Umbilical cord (tissue), 2 donors: ENCODE data around the gene SWT1. TPM values are rescaled to one million over a fixed set of nuclear protein-coding genes. Genes with fewer than 3 reads are reported as not detected.
"Not testable (repeated sequence)": the region's sequence is repeated elsewhere in the genome, so short reads cannot be mapped to it uniquely, and the experiment has no call there.

ENCODE experiments used
- DNase-seq: peaks from one replicate; pipeline ENCODE4 v3.0.0-alpha.2; 2015; ENCODE audit warnings: low spot score
- total RNA-seq: library from RNA; depleted of rRNA; stranded (reverse); fragments of >200 nt; gene quantifications from one replicate; pipeline ENCODE4 v1.2.3, GENCODE V29; 2014; ENCODE audit warnings: low replicate concordance; ENCODE audit not compliant: insufficient read depth

SWT1 gene
- total RNA-seq, 1 donor from 2014 or later: 22.9 TPM

GRCh38 chr1:185162491-185162890 is 5.5 kb downstream of the SWT1 start:
- no peak for DNase-seq

GRCh38 chr1:185166106-185166505 is 9.1 kb downstream of the SWT1 start:
- DNase-seq: no peak

- DNase-seq: peak; percentile 78
Observed at GRCh38 chr1:185170291-185170848, 13.4 kb downstream of the SWT1 start.

GRCh38 chr1:185193756-185194155 is 36.8 kb downstream of the SWT1 start:
- no peak for DNase-seq

- DNase-seq: not testable (repeated sequence)
Observed at GRCh38 chr1:185198712-185199111, 41.7 kb downstream of the SWT1 start.

DNA sequence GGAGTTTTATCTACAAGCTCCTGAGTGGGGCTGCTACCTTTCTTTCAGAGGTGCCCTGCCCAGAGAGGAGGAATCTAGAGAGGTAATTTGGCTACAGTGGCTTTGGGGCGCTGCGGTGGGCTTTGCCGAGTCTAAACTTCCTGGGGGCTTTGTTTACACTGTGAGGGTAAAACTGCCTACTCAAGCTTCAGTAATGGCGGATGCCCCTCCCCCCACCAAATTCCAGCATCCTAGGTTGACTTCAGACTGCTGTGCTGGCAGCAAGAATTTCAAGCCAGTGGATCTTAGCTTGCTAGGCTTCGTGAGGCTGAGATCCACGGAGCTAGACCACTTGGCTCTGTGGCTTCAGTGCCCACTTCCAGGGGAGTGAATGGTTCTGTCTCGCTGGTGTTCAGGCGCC is 43.9 kb downstream of the SWT1 start:
- DNase-seq: no peak

GRCh38 chr1:185207170-185207569 is 50.2 kb downstream of the SWT1 start:
- DNase-seq: no peak

DNA sequence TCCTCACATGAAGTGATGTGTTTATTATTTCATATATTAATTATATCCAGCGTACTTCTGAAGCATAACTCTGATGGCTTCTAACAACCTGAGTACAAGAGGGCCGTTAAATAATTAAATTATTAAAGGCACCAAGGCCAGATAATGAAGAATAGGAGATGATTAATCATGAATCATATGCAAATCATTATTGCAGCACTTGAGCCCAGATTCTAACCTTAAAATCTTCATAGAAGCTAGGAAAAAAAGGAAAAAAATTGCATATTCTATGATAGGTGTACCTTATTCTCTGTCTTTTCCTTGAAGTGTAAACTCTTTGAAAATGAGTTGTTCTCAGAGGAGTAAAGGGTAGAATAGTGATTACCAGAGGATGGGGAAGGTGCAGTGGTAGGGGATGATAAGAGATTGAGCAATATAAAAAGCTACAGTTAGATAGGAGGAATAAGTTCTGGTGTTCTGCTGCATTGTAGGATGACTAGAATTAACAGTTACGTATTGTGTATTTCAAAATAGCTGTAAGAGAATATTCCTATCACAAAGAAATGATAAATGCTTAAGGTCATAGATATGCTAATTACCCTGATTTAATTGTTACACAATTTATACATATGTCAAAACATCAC is 51.1 kb downstream of the SWT1 start:
- DNase-seq: no peak

DNA sequence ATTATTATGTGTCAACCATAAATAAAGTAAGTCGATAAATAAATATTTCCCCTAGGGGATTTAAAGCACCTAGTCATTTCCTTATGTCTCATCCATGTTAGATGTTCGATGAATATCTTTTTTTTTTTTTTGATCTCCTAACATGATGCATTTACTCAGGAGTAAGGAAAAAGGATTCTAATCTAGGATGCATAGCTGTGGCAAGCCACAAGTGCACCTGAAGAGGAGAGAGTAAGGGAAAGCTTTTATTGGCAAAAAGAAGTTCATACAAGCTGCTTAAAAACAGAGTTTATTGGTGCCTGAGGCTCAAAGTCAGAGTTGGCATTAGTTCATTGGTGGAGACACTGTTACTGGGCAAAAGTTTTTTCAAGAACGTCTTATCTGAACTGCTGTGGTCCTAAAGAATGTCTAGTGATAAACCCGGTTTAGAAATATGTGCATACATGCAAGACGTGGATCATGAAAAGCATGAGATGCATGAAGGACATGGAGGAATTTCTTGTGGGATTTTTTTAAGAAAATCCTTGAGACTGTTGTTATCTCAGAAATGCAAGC is 51.7 kb downstream of the SWT1 start:
- DNase-seq: peak; percentile 53

- not testable (repeated sequence) for DNase-seq
Observed at GRCh38 chr1:185209357-185209756, 52.4 kb downstream of the SWT1 start.

DNA sequence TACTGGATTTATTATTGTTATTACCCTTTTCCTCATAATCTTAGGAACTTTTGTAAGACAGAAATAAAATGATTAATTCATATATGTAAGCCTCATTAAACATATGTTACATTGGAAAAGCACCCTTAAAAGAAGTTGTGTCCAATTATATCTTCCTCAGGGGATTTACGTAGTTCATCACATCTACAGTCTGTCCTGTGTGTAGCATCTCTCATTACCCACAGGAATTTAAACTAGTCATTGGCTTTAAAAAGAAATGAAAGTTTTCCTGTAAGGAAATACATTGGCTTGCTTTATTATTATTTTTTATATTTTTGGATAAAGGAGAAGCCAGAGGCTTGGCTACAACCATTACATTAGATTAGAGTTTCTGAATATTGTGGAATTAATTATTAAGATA is 56.1 kb downstream of the SWT1 start:
- DNase-seq: no peak

GRCh38 chr1:185215911-185216310 is 58.9 kb downstream of the SWT1 start:
- no peak for DNase-seq

GRCh38 chr1:185224132-185224531 is 67.2 kb downstream of the SWT1 start:
- no peak for DNase-seq

- no peak for DNase-seq
Observed at GRCh38 chr1:185227161-185227560, 70.2 kb downstream of the SWT1 start.

- no peak for DNase-seq
Observed at GRCh38 chr1:185228979-185229378, 72.0 kb downstream of the SWT1 start.

DNA sequence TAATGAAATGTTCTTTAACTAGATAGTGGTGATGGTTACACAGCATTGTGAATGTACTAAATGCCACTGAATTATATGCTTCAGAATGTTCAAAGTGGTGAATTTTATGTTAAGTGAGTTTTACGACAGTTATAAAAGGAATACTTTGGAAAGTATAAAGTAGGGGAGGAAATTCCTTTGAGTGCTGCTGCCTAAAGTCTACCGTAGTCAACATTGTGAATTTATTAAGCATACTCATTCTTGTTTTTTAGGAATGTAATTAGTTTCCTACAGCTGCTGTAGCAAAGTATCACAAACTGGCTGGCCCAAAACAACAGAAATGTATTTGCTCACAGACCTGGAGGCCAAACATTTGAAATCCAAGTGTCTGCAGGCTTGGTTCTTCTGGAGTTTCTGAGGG is 73.0 kb downstream of the SWT1 start:
- no peak for DNase-seq

- no peak for DNase-seq
Observed at GRCh38 chr1:185232874-185233273, 75.9 kb downstream of the SWT1 start.

GRCh38 chr1:185234183-185234582 is 77.2 kb downstream of the SWT1 start:
- DNase-seq: not testable (repeated sequence)

DNA sequence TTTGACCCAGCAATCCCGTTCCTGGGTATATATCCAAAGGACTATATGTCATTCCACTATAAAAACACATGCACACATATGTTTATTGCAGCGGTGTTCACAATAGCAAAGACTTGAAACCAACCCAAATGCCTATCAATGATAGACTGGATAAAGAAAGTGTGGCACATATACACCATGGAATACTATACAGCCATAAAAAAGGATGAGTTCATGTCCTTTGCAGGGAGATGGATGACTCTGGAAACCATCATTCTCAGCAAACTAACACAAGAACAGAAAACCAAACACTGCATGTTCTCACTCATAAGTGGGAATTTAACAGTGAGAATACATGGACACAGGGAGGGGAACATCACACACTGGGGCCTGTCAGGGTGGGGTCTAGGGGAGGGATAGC is 80.2 kb downstream of the SWT1 start:
- not testable (repeated sequence) for DNase-seq

- no peak for DNase-seq
Observed at GRCh38 chr1:185237661-185238060, 80.7 kb downstream of the SWT1 start.

- DNase-seq: no peak
Observed at GRCh38 chr1:185238447-185238846, 81.5 kb downstream of the SWT1 start.

DNA sequence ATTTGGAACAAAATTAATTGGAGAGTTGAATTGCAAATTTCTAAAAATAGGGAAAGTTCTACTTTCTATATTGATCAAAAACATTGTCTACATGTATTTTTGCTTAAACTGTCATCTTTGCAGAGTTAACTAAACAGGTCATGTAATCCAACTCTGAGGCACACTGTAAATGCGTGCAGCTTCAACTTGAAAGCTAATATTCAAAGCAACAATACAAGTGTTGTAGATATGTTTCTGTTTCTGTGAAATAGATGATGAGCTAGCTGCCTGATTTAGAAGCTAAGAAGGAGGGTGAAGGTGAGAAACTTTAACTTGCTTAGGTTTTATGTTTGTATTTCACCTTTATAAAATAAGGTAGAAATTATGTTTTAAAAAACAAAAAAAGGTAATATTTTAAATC is 82.9 kb downstream of the SWT1 start:
- no peak for DNase-seq

- DNase-seq: no peak
Observed at GRCh38 chr1:185241127-185241526, 84.2 kb downstream of the SWT1 start.
